ENCODE results near the gene CENPN. TPM values are rescaled to one million over a fixed set of nuclear protein-coding genes. Genes with fewer than 3 reads are reported as not detected.

Gene CENPN
- total RNA-seq, 1 donor, result 19.9 TPM

GRCh38 chr16:81035975-81036750, 29.1 kb downstream of the CENPN start:
- no peak for TF ChIP-seq CTCF (IDR thresholded peaks at IDR 0.05; ENCODE audit: extremely low read depth, low read depth, low read length)
- peak overlapping the region; percentile 64 for H3K27ac ChIP-seq (ENCODE audit: low read depth, low read length)

GRCh38 chr16:81036751-81037350, 29.8 kb downstream of the CENPN start:
- peak overlapping the region; percentile 84 for H3K4me3 ChIP-seq (ENCODE audit: insufficient read depth, low read length)
- TF ChIP-seq CTCF (IDR thresholded peaks at IDR 0.05; ENCODE audit: extremely low read depth, low read depth, low read length), result no peak
- H3K4me1 ChIP-seq (ENCODE audit: insufficient read depth, low read length), result peaks cover 9% of the 10 kb centered on the region
- H4K20me1 ChIP-seq (ENCODE audit: insufficient read depth, low read length), result peaks cover 20% of the 10 kb centered on the region
- H3K36me3 ChIP-seq (ENCODE audit: insufficient read depth, low read length), result peaks cover 13% of the 10 kb centered on the region
- peaks cover 45% of the 10 kb centered on the region for H3K79me2 ChIP-seq (ENCODE audit: insufficient read depth, low read length)
- H3K9me3 ChIP-seq (ENCODE audit: low read depth, low read length), result no peaks in the 10 kb centered on the region
- peak overlapping the region; percentile 64 for H3K27ac ChIP-seq (ENCODE audit: low read depth, low read length)
- no peaks in the 10 kb centered on the region for H3K27me3 ChIP-seq (ENCODE audit: insufficient read depth, low read length)
- H3K4me2 ChIP-seq (ENCODE audit: insufficient read depth, low read length), result peak overlapping the region; percentile 96
- H2AFZ ChIP-seq (ENCODE audit: low read length), result peak overlapping the region; percentile 88
- peak; percentile 81 for DNase-seq (ENCODE audit: insufficient read length, low spot score, missing footprints)

More at GRCh38 chr16:81035975-81036750, 29.1 kb downstream of the CENPN start:
- Histone ChIP-seq H3K36me3 (ENCODE audit: insufficient read depth, low read length) (peaks cover 8% of the 10 kb centered on the region), H3K4me1 (ENCODE audit: insufficient read depth, low read length) (peaks cover 9% of the 10 kb centered on the region), H3K79me2 (ENCODE audit: insufficient read depth, low read length) (peaks cover 45% of the 10 kb centered on the region), H4K20me1 (ENCODE audit: insufficient read depth, low read length) (peaks cover 20% of the 10 kb centered on the region), H3K27me3 (ENCODE audit: insufficient read depth, low read length) (no peaks in the 10 kb centered on the region), H3K4me3 (ENCODE audit: insufficient read depth, low read length) (peak overlapping the region; percentile 84), H3K9me3 (ENCODE audit: low read depth, low read length) (no peaks in the 10 kb centered on the region), H3K4me2 (ENCODE audit: insufficient read depth, low read length) (peak overlapping the region; percentile 96), H2AFZ (ENCODE audit: low read length) (peak overlapping the region; percentile 88)
- peak; percentile 88 for DNase-seq (ENCODE audit: insufficient read length, low spot score, missing footprints)

GRCh38 chr16:81040131-81040530, 33.1 kb downstream of the CENPN start:
- no peak for TF ChIP-seq CTCF (IDR thresholded peaks at IDR 0.05; ENCODE audit: extremely low read depth, low read depth, low read length)
- H4K20me1 ChIP-seq (ENCODE audit: insufficient read depth, low read length), result peaks cover 20% of the 10 kb centered on the region
- H3K36me3 ChIP-seq (ENCODE audit: insufficient read depth, low read length), result peaks cover 45% of the 10 kb centered on the region
- H3K4me3 ChIP-seq (ENCODE audit: insufficient read depth, low read length), result no peak overlapping the region
- DNase-seq (ENCODE audit: insufficient read length, low spot score, missing footprints), result no peak
- H3K79me2 ChIP-seq (ENCODE audit: insufficient read depth, low read length), result peaks cover 45% of the 10 kb centered on the region
- no peaks in the 10 kb centered on the region for H3K9me3 ChIP-seq (ENCODE audit: low read depth, low read length)
- peaks cover 9% of the 10 kb centered on the region for H3K4me1 ChIP-seq (ENCODE audit: insufficient read depth, low read length)
- no peak overlapping the region for H3K4me2 ChIP-seq (ENCODE audit: insufficient read depth, low read length)
- no peak overlapping the region for H3K27ac ChIP-seq (ENCODE audit: low read depth, low read length)
- H2AFZ ChIP-seq (ENCODE audit: low read length), result no peak overlapping the region
- no peaks in the 10 kb centered on the region for H3K27me3 ChIP-seq (ENCODE audit: insufficient read depth, low read length)

GRCh38 chr16:81040842-81041241, 33.8 kb downstream of the CENPN start:
- Histone ChIP-seq H3K27ac (ENCODE audit: low read depth, low read length) (no peak overlapping the region), H3K79me2 (ENCODE audit: insufficient read depth, low read length) (peaks cover 45% of the 10 kb centered on the region), H2AFZ (ENCODE audit: low read length) (no peak overlapping the region), H3K9me3 (ENCODE audit: low read depth, low read length) (no peaks in the 10 kb centered on the region), H4K20me1 (ENCODE audit: insufficient read depth, low read length) (peaks cover 20% of the 10 kb centered on the region), H3K36me3 (ENCODE audit: insufficient read depth, low read length) (peaks cover 50% of the 10 kb centered on the region), H3K4me2 (ENCODE audit: insufficient read depth, low read length) (no peak overlapping the region), H3K4me1 (ENCODE audit: insufficient read depth, low read length) (peaks cover 9% of the 10 kb centered on the region), H3K27me3 (ENCODE audit: insufficient read depth, low read length) (no peaks in the 10 kb centered on the region), H3K4me3 (ENCODE audit: insufficient read depth, low read length) (no peak overlapping the region)
- no peak for TF ChIP-seq CTCF (IDR thresholded peaks at IDR 0.05; ENCODE audit: extremely low read depth, low read depth, low read length)
- no peak for DNase-seq (ENCODE audit: insufficient read length, low spot score, missing footprints)

Data from osteoblast (primary cell).